AG04449 (cell line): Measurements from ENCODE around the gene RNPS1.

Experiments
- CTCF ChIA-PET: fragments of 350-600 bp; formaldehyde crosslinking; extraction: SDS; loops from one replicate; lab custom pipeline; 2021; ENCODE audit warnings: antibody characterized with exemption; lab: Yijun Ruan, JAX
- POLR2A ChIA-PET: fragments of 400-600, 350-600 bp; formaldehyde crosslinking; extraction: SDS; loops from one replicate; lab custom pipeline; 2020; ENCODE audit warnings: antibody characterized with exemption, inconsistent platforms; lab: Yijun Ruan, JAX
- DNase-seq: peaks from one replicate; pipeline ENCODE4 v3.0.0-alpha.2; 2010; ENCODE audit warnings: low read depth, low spot score
- H3K4me3 ChIP-seq: 2 replicates; pipeline ENCODE4 v1.5.1; 2011; ENCODE audit warnings: low read depth, mild to moderate bottlenecking, control low read depth, low read length
- CTCF ChIP-seq: IDR thresholded peaks from one replicate; pipeline ENCODE4 v1.5.1; 2011; ENCODE audit warnings: mild to moderate bottlenecking, moderate library complexity, low read length, control low read depth, inconsistent platforms; ENCODE audit not compliant: insufficient read depth; ENCODE audit errors: missing control alignments

Gene RNPS1, protein sequence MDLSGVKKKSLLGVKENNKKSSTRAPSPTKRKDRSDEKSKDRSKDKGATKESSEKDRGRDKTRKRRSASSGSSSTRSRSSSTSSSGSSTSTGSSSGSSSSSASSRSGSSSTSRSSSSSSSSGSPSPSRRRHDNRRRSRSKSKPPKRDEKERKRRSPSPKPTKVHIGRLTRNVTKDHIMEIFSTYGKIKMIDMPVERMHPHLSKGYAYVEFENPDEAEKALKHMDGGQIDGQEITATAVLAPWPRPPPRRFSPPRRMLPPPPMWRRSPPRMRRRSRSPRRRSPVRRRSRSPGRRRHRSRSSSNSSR

DNA sequence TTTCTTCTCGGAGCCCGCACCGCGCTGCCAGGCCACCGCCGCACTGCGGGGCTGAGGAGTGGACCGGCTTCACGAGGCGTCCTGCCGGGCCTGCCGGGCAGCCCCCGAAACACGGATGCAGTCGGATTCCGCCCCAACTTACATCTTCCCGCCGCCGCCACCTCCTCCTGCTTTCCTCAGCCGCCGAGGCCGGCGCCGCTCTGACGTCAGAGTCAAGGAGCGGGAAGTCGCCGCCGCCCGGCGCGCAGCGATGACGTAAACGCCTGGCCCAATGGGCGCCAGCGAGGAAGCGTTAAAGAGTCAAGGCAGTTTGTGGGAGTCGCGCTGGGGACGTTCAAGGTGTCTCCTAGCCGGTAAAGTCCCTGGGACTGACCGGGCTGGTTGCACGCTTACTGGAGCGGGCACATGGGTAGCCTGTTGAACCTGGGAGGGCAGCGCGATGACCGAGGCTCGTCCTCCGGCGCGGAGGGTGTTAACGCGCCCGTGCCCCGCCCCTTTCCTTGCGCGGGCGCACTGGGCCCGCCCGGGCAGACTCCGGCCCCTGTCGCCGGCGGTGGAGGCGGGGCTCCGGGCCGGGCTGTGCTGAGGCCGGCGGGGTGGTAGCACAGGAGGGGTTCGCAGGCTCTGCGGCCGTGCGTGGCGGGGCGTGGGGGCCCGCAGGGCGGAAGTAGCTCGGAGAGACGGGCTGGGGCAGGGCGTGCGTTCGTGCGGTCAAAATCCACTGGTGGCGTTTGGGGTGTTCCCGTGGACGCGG lies at the start of gene RNPS1:
Gene RNPS1, minus strand, starts transcription at position 214 of the 754 bp plus-strand sequence. CDS start 3,483 bp downstream, outside the sequence.
- POLR2A ChIA-PET: interaction anchor here (0.8 to 1.3 kb wide), 5 partner anchors 17 to 269 kb away, joined by 3 to 6 read pairs (median 4); partner anchors contain the start of genes AMDHD2, ECI1, PDPK1 and TRAF7

DNA sequence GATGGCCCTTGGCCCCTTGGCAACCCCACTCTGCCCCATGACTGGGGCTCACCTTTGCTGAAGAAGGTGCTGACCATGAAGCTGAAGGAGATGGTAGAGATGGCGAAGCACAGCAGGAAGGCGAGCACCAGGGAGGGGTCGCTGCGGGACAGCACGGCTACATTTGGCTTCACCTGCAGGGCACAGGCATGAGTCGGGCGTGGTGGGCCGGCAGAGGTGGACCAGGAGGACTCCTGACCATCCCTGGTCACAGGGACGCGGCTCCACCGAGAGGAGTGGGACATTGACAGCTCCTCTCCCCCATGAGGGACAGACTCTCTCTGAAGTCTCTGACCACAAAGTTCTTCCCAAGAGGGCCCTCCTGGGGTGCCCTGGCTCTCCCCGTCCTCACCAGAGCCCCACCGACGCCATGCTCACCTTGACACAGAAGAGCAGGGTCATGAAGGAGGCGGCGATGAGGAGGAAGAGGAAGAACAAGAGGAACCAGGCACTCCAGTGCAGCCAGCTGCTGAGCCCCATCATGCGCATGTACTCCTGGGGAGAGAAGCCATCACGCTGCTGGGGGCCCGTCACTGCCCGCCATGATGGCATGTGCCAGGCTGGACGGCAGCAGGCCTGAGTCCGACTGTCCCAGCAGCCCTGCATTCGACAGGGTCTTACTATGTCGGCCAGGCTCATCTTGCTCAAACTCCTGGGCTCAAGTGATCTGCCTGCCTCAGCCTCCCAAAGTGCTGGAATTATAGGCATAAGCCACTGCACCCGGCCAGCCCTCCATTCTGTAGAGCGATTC lies 49.5 kb upstream of the RNPS1 start:
- H3K4me3 ChIP-seq: no peak overlapping the region
- no peak for TF ChIP-seq CTCF
- POLR2A ChIA-PET: no interaction called here
- no peak for DNase-seq
- CTCF ChIA-PET: interaction anchor here (1.0 kb wide), 1 partner anchor 23 kb away, joined by 3 read pairs; no protein-coding TSS in a partner anchor

More for the DNA sequence above, at the start of gene RNPS1:
- DNase-seq: peak; percentile 56
- peak within 1 kb of the TSS; percentile 98 for H3K4me3 ChIP-seq
- no peak for TF ChIP-seq CTCF
- CTCF ChIA-PET: interaction anchor here (1.2 to 7.2 kb wide), 2 partner anchors 15 to 232 kb away, joined by 3 to 44 read pairs; partner anchors contain the start of gene ECI1

- H3K4me3 ChIP-seq: no peak overlapping the region
- CTCF ChIA-PET: no interaction called here
- DNase-seq: no peak
- POLR2A ChIA-PET: interaction anchor here (0.7 kb wide), 1 partner anchor 162 kb away, joined by 3 read pairs; no protein-coding TSS in a partner anchor
- TF ChIP-seq CTCF: no peak
Measured at GRCh38 chr16:2308089-2308962, 40.4 kb upstream of the RNPS1 start.

- no peak for DNase-seq
- no peak overlapping the region for H3K4me3 ChIP-seq
- CTCF ChIA-PET: no interaction called here
- no peak for TF ChIP-seq CTCF
- POLR2A ChIA-PET: no interaction called here
Measured at GRCh38 chr16:2299915-2300192, 31.9 kb upstream of the RNPS1 start.

GRCh38 chr16:2299121-2299914 lies 31.4 kb upstream of the RNPS1 start:
- ChIA-PET CTCF (no interaction called here), POLR2A (no interaction called here)
- H3K4me3 ChIP-seq: no peak overlapping the region
- DNase-seq: no peak
- no peak for TF ChIP-seq CTCF
